Subcutaneous abdominal adipose tissue (tissue), 5 donors: ENCODE data around the gene EEF1B2.
"Not testable (repeated sequence)": the region's sequence is repeated elsewhere in the genome, so short reads cannot be mapped to it uniquely, and the experiment has no call there.

ENCODE experiments used
- H3K27ac ChIP-seq: one replicate; pipeline ENCODE4 v1.7.0; 2013; ENCODE audit warnings: low read depth, mild to moderate bottlenecking, inconsistent platforms, low read length, moderate library complexity
- H3K27me3 ChIP-seq, 5 donors: one replicate each; pipeline ENCODE4 v1.7.0; 2013; ENCODE audit warnings: low read length in 5 of 5, inconsistent platforms in 1 of 5; ENCODE audit not compliant: control insufficient read depth in 5 of 5, insufficient read depth in 4 of 5
- H3K36me3 ChIP-seq, 5 donors: one replicate each; pipeline ENCODE4 v1.7.0; 2013; ENCODE audit warnings: low read length in 5 of 5; ENCODE audit not compliant: control insufficient read depth in 5 of 5, insufficient read depth in 5 of 5
- H3K4me1 ChIP-seq, 5 donors: one replicate each; pipeline ENCODE4 v1.7.0; 2013; ENCODE audit warnings: low read length in 5 of 5, mild to moderate bottlenecking in 3 of 5, moderate library complexity in 1 of 5; ENCODE audit not compliant: control insufficient read depth in 5 of 5, insufficient read depth in 5 of 5
- H3K4me3 ChIP-seq, 5 donors: one replicate each; pipeline ENCODE4 v1.7.0; 2013; ENCODE audit warnings: low read length in 5 of 5, low read depth in 1 of 5
- H3K9ac ChIP-seq, 5 donors: one replicate each; pipeline ENCODE4 v1.7.0; 2013; ENCODE audit warnings: low read length in 5 of 5, mild to moderate bottlenecking in 4 of 5, moderate library complexity in 3 of 5
- H3K9me3 ChIP-seq, 5 donors: one replicate each; pipeline ENCODE4 v1.7.0; 2013; ENCODE audit warnings: low read length in 5 of 5; ENCODE audit not compliant: control insufficient read depth in 5 of 5
- donor health status: healthy.
- donor health status: healthy.
- donor health status: healthy.
- donor health status: healthy.
- donor health status: healthy.

The EEF1B2 gene

DNA sequence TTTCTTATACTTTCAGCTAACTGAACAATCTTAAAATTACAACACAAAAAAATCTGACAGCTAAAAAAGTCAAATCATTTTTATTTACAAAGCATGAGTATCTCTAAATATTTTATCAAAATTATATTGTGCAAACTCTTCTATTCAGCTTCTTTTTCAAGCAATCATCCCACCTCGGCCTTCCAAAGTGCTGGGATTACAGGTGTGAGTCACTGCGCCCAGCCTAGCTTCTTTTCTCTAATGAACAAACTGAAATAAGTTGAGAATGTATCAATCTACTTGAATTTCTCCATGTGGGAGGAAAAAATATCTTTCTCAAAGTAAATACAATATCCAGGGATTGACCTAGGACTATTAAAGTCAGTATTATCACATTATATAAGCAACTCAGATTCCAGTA, 15.3 kb upstream of the EEF1B2 start:
- H3K4me3 ChIP-seq: no peak overlapping the region
- peaks cover 0 to 5% (median 0%) of the 10 kb centered on the region in 5 donors for H3K4me1 ChIP-seq
- H3K9me3 ChIP-seq: no peaks in the 10 kb centered on the region
- no peaks in the 10 kb centered on the region for H3K27me3 ChIP-seq
- peak overlapping the region in 1 of 5 donors; percentile 46 for H3K9ac ChIP-seq
- no peak overlapping the region for H3K27ac ChIP-seq
- H3K36me3 ChIP-seq: peaks cover 51 to 88% (median 82%) of the 10 kb centered on the region in 5 donors

DNA sequence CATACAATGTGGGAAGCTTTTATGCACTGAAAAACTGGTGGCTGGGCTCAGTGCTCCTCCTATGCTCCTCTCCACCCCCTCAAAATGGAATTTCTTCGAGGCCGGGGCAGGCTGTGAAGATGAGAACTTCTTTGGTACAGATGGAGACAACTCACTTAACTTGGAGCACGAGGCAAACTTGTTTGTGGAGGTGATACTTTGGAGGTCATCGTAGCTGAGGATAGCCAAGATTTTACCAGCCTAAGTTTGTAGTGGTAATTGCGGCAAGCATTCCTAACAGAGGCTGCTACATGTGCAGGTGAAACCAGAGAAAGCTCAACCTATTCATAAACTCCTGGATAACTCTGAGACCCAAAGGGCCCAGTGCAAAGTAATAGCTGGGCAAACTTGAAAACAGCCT, 14.0 kb upstream of the EEF1B2 start:
- H3K9ac ChIP-seq: no peak overlapping the region
- no peaks in the 10 kb centered on the region for H3K9me3 ChIP-seq
- H3K4me1 ChIP-seq: peaks cover 0 to 6% (median 0%) of the 10 kb centered on the region in 5 donors
- H3K4me3 ChIP-seq: no peak overlapping the region
- H3K27me3 ChIP-seq: no peaks in the 10 kb centered on the region
- H3K27ac ChIP-seq: no peak overlapping the region
- peaks cover 63 to 90% (median 80%) of the 10 kb centered on the region in 5 donors for H3K36me3 ChIP-seq

DNA sequence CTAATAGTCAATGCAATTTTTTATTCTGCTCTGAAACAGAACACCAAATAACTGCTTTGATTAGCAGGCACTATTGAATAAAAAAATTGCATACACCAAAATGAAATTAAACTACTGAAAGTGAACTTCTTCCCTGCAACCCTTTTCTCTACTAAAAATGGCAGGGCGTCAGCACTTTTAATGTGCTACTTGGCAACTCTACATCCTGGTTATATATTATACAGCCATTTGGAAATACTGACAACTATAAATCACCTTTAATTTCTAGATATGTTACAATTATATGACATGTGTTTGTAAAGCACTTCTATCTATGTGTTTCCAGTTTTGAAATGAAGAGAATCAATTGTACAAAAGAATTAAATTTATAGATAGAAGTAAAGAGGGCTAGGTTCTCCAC, 10.4 kb upstream of the EEF1B2 start:
- peaks cover 37 to 71% (median 50%) of the 10 kb centered on the region in 5 donors for H3K36me3 ChIP-seq
- H3K4me1 ChIP-seq: peaks cover 0 to 15% (median 5%) of the 10 kb centered on the region in 5 donors
- H3K4me3 ChIP-seq: no peak overlapping the region
- H3K27me3 ChIP-seq: no peaks in the 10 kb centered on the region
- H3K27ac ChIP-seq: no peak overlapping the region
- H3K9me3 ChIP-seq: no peaks in the 10 kb centered on the region
- H3K9ac ChIP-seq: no peak overlapping the region

DNA sequence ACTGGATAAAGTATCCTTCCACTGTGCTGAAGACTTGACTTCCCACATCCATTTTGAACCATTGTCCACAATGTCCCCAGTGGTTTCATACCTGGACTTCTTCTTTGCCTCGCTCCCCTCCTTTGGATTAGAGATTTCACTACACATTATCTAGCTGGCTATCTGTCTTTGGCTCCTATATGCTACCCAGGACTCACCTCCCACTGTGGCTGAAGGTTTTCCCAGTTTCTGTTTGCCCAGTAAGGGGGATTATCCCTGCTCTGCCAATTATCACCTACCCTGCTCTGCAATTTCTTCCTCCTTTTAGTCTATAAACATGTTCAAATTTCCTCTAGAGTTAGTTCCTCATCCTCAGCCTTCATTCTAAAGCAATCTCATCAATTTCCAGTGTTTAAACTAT, 9.5 kb upstream of the EEF1B2 start:
- Histone ChIP-seq H3K9me3 (no peaks in the 10 kb centered on the region), H3K4me1 (peaks cover 0 to 18% (median 7%) of the 10 kb centered on the region in 5 donors), H3K27ac (no peak overlapping the region), H3K27me3 (no peaks in the 10 kb centered on the region), H3K4me3 (no peak overlapping the region), H3K9ac (no peak overlapping the region), H3K36me3 (peaks cover 33 to 63% (median 47%) of the 10 kb centered on the region in 5 donors)

DNA sequence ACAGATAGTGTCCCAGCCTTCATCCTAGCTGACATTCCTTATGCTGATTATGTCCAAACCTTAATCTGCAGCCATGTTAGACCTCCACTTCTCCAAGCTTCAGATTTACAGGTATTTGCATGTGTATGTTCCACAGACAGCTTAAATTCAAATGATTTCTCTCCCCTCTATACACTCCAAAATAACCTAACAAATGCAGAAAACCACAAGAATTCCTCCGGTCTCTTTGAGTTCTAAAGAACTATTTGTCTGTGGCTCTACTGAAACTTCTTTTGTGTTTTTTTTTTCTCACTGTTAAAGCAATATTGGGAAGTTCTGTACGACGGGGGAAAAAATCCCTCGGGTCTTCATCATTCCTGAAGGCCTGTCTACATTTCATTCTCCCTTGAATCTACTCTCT, 9.1 kb upstream of the EEF1B2 start:
- Histone ChIP-seq H3K27ac (no peak overlapping the region), H3K9me3 (no peaks in the 10 kb centered on the region), H3K27me3 (no peaks in the 10 kb centered on the region), H3K36me3 (peaks cover 28 to 58% (median 46%) of the 10 kb centered on the region in 5 donors), H3K9ac (peak overlapping the region in 1 of 5 donors; percentile 0), H3K4me3 (no peak overlapping the region), H3K4me1 (peaks cover 0 to 18% (median 7%) of the 10 kb centered on the region in 5 donors)

DNA sequence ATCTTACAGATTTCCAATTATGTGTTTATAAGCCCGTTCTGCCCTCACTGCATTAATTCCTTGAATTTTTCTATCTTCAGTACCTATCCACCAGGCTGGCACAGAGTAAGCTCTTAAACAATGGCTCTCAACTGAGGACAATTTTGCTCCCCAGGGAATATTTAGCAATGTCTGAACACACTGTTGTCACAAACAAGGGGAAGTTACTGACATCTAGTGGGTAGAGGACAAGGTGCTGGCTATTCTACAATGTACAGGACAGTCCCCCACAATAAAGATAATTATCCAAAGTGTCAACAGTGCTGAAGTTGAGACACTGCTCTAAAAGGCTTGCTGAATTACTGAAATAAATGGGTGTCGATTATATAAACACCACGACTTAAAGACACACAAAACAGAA, 5.5 kb upstream of the EEF1B2 start:
- H3K27me3 ChIP-seq: no peaks in the 10 kb centered on the region
- peaks cover 3 to 25% (median 17%) of the 10 kb centered on the region in 5 donors for H3K36me3 ChIP-seq
- no peaks in the 10 kb centered on the region for H3K9me3 ChIP-seq
- peaks cover 1 to 31% (median 28%) of the 10 kb centered on the region in 5 donors for H3K4me1 ChIP-seq
- no peak overlapping the region for H3K4me3 ChIP-seq
- H3K9ac ChIP-seq: peak overlapping the region in 2 of 5 donors; percentile 0 to 3
- no peak overlapping the region for H3K27ac ChIP-seq

DNA sequence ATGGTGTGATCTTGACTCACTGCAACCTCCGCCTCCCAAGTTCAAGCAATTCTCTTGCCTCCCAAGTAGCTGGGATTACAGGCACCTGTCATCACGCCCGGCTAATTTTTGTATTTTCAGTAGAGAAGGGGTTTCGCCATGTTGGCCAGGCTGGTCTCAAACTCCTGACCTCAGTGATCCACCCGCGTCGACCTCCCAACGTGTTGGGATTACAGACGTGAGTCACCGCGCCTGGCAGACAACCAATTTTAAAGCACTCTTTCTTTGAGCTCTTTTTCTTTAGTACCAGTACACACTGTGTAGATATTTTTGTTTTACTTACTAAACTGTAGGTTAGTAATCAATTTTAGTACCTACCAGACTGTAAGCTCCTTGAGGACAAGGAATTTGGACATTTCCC, 2.7 kb upstream of the EEF1B2 start:
- H3K27me3 ChIP-seq, H3K4me3 ChIP-seq, H3K27ac ChIP-seq, H3K9ac ChIP-seq, H3K9me3 ChIP-seq: not testable (repeated sequence)
- Histone ChIP-seq H3K36me3 (peaks cover 4 to 13% (median 10%) of the 10 kb centered on the region in 5 donors), H3K4me1 (peaks cover 1 to 43% (median 39%) of the 10 kb centered on the region in 5 donors)

DNA sequence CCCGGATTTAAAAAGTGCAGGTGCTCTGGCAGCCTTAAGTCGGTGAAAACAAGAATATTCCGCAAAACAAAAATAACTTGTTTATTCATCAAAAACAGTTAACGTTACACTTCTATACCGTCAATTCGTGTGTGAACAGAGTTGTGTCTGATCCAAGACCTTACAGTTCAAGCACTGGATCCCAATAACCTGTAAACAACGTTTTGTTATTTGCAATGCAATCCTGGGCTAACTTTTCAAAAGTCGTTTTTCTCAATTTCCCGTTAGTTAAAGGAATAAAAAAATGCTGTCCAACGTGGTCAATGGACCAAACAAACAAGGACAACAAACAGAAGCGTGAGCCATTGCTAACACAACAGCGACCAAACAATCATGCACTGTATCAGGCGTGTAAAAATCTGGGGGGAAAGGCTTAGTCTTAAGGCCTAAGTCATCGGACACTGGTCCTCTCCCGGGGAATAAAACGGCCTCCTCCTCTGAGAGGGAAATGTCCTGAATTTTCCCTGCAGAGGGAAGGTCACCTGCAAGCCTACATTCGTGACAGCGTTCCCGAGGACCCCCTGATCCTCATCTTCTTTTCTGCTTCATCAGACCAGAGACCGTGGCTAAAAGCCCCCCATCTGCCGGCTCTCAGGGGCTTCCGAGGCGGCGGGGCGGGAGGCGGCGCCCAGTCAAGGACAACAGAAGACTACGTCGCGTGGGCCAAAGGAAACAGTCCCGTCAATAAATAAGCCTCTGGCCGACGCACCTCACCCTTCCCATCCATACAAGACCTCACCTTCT, 941 bp upstream of the EEF1B2 start:
- Histone ChIP-seq H3K27me3 (no peaks in the 10 kb centered on the region), H3K36me3 (peaks cover 15 to 27% (median 25%) of the 10 kb centered on the region in 5 donors), H3K9me3 (no peaks in the 10 kb centered on the region), H3K4me1 (peaks cover 1 to 43% (median 39%) of the 10 kb centered on the region in 5 donors), H3K27ac (peak overlapping the region; percentile 95), H3K9ac (peak overlapping the region; percentile 30 to 100 (median 98)), H3K4me3 (peak overlapping the region; percentile 89 to 99 (median 97))

DNA sequence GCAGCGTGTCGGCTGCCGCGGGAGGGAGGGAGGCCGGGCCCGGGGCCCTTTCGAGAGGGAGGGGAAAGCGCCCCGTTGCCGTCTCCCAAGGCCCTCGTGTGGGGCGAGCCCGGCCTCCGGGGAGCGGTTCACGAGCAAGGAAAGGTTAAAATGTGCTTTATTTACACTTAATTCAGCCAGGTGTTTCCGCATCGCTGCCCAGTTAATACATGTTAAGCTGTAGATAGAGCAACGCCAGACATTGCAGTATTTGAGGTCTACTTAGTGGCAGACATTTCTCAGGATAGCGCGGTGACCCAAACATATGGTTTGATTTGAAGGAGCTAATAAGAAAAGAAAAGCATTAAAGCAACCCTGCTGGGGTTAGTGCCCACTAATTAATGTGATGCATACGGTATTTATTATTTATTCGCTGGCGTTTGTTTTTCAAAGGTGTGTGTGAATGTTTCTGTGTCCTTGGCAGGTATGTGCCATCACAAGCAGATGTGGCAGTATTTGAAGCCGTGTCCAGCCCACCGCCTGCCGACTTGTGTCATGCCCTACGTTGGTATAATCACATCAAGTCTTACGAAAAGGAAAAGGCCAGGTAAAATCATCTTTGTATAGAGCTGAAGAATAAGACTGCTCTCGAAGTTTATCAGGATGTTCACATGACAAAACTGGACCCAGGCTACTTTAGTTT, 571 bp downstream of the EEF1B2 start:
- Histone ChIP-seq H3K27me3 (no peaks in the 10 kb centered on the region), H3K36me3 (peaks cover 15 to 31% (median 25%) of the 10 kb centered on the region in 5 donors), H3K27ac (peak overlapping the region; percentile 95), H3K4me1 (peaks cover 1 to 38% (median 31%) of the 10 kb centered on the region in 5 donors), H3K9me3 (no peaks in the 10 kb centered on the region), H3K4me3 (peak overlapping the region; percentile 89 to 99 (median 95)), H3K9ac (peak overlapping the region; percentile 79 to 100 (median 95))

DNA sequence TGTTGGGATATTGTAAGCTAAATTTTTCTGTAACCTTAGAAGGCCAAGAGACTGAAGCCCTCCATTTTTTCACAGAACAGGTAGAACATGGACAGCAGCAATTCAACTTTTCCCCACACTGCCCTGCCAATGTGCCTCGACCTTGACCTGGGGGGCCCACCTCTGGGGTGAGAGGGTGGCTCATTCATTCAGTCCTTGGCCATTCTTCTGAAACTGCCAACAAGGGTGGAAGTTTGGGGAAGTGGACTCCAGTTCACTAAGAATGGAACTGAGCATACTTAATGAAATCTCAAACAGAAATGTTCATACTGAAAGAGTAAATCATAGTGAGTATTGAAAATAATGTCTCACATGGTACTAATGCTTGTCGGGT, 1.1 kb downstream of the EEF1B2 start:
- H3K27ac ChIP-seq: peak overlapping the region; percentile 95
- H3K36me3 ChIP-seq: peaks cover 15 to 31% (median 25%) of the 10 kb centered on the region in 5 donors
- no peaks in the 10 kb centered on the region for H3K27me3 ChIP-seq
- peaks cover 1 to 38% (median 31%) of the 10 kb centered on the region in 5 donors for H3K4me1 ChIP-seq
- peak overlapping the region; percentile 89 to 99 (median 95) for H3K4me3 ChIP-seq
- no peaks in the 10 kb centered on the region for H3K9me3 ChIP-seq
- peak overlapping the region; percentile 79 to 100 (median 95) for H3K9ac ChIP-seq
